ENCODE measurements around the gene LRP1B.

DNA sequence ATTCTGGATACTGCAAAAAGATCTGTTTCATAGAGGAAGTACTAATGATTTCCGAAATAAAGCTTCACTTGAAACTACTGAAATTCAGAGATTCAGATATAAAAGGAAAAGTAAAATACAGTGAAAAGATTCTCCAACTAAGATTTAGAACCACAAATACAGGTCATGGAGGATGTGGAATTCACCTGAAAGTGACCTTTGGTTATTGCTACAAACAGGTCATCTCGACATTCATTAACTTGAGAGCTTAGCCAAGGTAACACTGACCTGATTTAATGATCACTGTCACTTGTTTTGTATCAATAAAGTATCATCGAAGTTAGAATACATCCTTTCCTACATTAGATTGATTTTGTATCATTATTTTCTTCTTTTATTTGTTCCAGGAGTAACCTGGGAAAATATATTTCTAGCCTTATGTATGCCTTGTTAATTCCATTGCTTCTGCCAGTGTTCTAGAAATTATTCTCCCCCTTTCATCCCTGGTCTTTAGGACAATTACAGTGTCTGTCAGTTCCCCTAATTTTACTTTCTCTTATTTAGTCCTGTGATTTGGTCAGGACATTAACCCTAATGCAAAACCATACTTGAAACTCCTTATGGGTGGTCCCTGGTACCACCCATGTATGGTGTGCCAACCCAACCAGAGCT is 420.1 kb downstream of the LRP1B start:
- TF ChIP-seq ZNF274 (IDR thresholded peaks at IDR 0.05; ENCODE audit: low read depth, low read length), result no peak
- TF ChIP-seq SUZ12 (IDR thresholded peaks at IDR 0.05; ENCODE audit: extremely low read depth, insufficient read depth, insufficient read length), result no peak

Measured in NT2/D1 (cell line).